Caki2 (cell line): Measurements from ENCODE around the gene RNPEPL1. TPM values are rescaled to one million over a fixed set of nuclear protein-coding genes. Genes with fewer than 3 reads are reported as not detected.
A peak's percentile ranks its signal among the peaks of the same experiment; 100 is the strongest.
"Not testable (repeated sequence)": the region's sequence is repeated elsewhere in the genome, so short reads cannot be mapped to it uniquely, and the experiment has no call there.

ENCODE experiments used
- DNase-seq: peaks from one replicate; pipeline ENCODE4 v3.0.0-alpha.2; 2015; ENCODE audit warnings: low read depth
- in situ Hi-C: cut with HindIII; loops from 2 replicates; pipeline ENCODE4 v1.10.0; 2016; ENCODE audit warnings: low sequenced_read_pairs, low pct_unique_long_range_greater_than_20kb, mixed read lengths
- total RNA-seq: library from RNA; depleted of rRNA; stranded (reverse); fragments of >200 nt; shearing (Covaris generic); gene quantifications from 2 replicates; pipeline ENCODE4 v1.2.3, GENCODE V29; 2014; ENCODE audit warnings: low replicate concordance

The RNPEPL1 gene
- total RNA-seq, 1 experiment from 2014 or later, result 7.7 TPM

- in situ Hi-C loops, result no loop called here
- DNase-seq, result no peak
These were observed 36.1 kb upstream of the RNPEPL1 start for GRCh38 chr2:240532031-240532775.

GRCh38 chr2:240538031-240538780, 30.1 kb upstream of the RNPEPL1 start:
- DNase-seq, result no peak
- in situ Hi-C loops, result no loop called here

GRCh38 chr2:240539101-240539500, 29.2 kb upstream of the RNPEPL1 start:
- DNase-seq, in situ Hi-C loops: not testable (repeated sequence)

GRCh38 chr2:240539906-240540305, 28.4 kb upstream of the RNPEPL1 start:
- DNase-seq, result no peak
- in situ Hi-C loops, result no loop called here

DNA sequence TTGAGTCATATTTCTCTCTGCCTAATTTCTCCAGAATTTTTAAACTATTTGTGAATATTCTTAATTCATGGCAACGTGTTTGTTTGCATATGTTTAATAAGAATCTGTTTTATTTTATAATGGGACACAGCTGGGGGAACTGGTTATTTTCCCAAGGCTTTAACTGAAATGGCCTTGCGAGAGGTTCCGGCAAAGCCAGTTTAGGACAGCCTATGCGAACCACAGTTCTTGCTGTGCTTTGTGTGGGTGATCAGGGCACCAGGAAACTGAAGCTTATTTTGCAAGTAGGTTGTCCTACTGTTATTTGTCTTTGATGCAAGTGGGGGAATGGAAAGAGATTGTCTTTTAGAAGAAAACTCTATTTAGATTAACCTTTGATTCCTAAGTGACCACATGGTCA, 17.0 kb upstream of the RNPEPL1 start:
- no peak for DNase-seq
- in situ Hi-C loops, result no loop called here

- DNase-seq, result no peak
- in situ Hi-C loops, result no loop called here
These were observed 16.5 kb upstream of the RNPEPL1 start for GRCh38 chr2:240551811-240552210.

GRCh38 chr2:240553956-240554480, 14.3 kb upstream of the RNPEPL1 start:
- in situ Hi-C loops, result no loop called here
- DNase-seq, result no peak

DNA sequence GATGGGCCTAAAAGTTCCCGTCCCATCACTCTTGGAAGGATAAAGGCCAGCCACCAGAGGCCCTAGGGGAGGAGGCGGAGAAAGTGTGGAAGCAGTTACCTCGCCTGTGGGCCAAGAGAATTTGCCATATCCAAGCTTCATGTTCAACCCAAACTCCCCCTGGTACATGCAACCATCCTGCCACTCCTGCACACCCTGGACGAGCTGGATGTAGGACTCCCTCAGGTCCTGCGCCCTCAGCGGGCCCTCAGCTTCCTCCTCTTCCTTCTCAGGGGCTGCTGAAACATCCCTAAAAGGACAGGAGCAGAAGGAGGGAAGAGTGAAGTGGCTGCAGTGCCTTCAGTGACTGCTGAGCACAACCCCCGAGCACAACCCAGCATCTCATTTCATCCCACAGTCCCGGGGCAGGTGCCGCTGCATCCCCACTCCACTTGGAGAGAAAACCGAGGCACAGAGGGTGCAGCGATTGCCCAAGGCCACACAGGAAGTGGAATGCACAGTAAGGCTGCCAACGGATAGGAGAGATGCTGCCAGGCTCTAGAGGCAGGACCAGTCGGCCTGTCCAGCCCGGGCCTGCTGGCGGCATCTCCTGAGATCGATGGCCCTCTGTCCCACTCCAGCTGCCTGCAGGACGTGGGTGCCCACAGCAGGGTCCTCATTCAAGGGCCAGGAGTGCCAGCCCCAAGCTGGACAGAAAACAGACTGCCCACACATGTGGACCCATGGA, 13.4 kb upstream of the RNPEPL1 start:
- DNase-seq, result no peak
- in situ Hi-C loops, result no loop called here

GRCh38 chr2:240555541-240556250, 12.6 kb upstream of the RNPEPL1 start:
- DNase-seq, result no peak
- in situ Hi-C loops, result no loop called here

GRCh38 chr2:240556553-240557100, 11.7 kb upstream of the RNPEPL1 start:
- no peak for DNase-seq
- in situ Hi-C loops, result no loop called here

- no peak for DNase-seq
- in situ Hi-C loops, result no loop called here
These were observed 11.1 kb upstream of the RNPEPL1 start for GRCh38 chr2:240557101-240557751.

GRCh38 chr2:240557808-240558207, 10.5 kb upstream of the RNPEPL1 start, which contains the start of gene ANKMY1:
Gene ANKMY1 (minus strand): TSS chr2:240557988. CDS start chr2:240557335, 653 bp downstream.
- peak; percentile 44 for DNase-seq
- in situ Hi-C loops, result no loop called here

DNA sequence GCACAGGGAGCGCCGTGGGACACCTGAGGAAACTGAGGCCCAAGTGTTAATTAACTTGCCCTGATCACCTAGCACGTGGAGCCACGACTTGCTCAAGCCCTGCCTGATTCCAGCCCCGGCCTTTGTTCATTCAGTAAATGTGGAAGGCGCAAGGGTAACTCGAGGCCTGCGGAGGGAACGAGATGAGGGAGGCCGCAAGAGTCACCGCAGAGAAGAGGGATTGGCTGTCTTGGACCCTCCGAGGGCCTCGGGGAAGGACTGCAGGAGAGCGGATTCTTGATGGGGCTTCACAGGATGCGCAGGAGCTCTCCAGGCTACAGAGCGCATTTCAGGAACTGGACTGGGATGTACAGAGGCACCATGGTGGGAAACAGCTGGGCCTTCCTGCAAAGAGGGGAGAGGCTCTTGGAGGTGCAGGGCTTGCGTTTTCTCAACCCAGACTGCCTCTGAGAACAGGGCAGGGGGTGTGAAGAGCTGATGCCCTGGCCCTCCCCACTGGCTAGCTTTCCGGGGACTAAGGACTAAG, 10.0 kb upstream of the RNPEPL1 start:
- in situ Hi-C loops, result no loop called here
- DNase-seq, result no peak

- DNase-seq, result no peak
- in situ Hi-C loops, result no loop called here
These were observed 9.0 kb upstream of the RNPEPL1 start for GRCh38 chr2:240559286-240559685.

DNA sequence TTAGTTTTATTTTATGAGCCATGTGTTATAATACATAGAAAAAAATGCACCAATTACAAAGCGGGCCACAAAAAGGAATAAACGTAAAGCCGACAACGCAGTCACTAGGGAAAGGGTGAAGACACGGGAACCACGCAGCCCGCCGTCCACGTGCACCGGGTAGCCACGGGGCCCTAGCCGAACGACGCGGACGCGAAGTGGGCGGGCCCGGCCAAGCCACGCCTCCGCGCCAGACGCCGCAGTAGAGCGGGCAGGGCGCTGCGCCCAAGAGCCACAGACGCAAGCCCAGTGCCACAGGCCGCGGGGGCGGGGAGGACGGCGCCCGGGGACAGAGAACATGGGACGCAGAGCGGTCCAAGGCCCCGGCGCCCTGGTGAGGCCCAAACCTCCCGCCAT, 8.2 kb upstream of the RNPEPL1 start, which contains the start of gene DUSP28:
TSS of gene DUSP28 (plus strand) at position 274 of the 396 bp plus-strand sequence. CDS start 328 bp downstream, outside the sequence.
- DNase-seq, result peak; percentile 73
- in situ Hi-C loops, result no loop called here

- DNase-seq, result peak; percentile 90
- in situ Hi-C loops, result no loop called here
These were observed 7.6 kb upstream of the RNPEPL1 start for GRCh38 chr2:240560480-240561324.
